ENCODE measurements around the gene TNRC18.
"Not testable (repeated sequence)": the region's sequence is repeated elsewhere in the genome, so short reads cannot be mapped to it uniquely, and the experiment has no call there.

Gene TNRC18

DNA sequence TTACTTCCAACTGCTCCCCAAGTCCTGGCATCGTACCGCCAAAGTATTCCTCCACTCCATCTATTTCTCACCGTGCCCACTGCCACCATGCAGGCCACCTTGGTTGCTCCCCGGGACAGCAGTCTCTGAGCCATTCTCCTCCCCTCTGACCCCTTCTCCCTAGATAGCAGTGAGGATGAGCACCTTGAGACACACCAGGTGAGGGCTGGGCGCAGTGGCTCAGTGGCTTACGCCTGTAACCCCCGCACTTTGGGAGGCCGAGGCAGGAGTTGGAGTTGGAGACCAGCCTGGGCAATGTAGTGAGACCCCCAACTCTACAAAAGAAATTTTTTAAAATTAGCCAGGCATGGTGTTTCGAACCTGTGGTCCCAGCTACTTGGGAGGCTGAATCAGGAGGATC, 136.7 kb downstream of the TNRC18 start:
- no peak for DNase-seq (ENCODE audit: low read depth, low spot score)
- TF ChIP-seq EZH2 (IDR thresholded peaks at IDR 0.05): no peak
- TF ChIP-seq POLR2AphosphoS5 (IDR thresholded peaks at IDR 0.05; ENCODE audit: borderline replicate concordance, low read depth, low read length): no peak
- no peak for TF ChIP-seq FOXP2 (optimal IDR thresholded peaks at IDR 0.05; ENCODE audit: control extremely low read depth, extremely low read length, insufficient read depth)

GRCh38 chr7:5284304-5285281, 139.0 kb downstream of the TNRC18 start:
- H3K4me3 ChIP-seq: 0 out of 2 replicates have a peak overlapping the region, but pooled peaks have one; percentile 79
- no peak for TF ChIP-seq EZH2 (IDR thresholded peaks at IDR 0.05)
- no peak for TF ChIP-seq POLR2AphosphoS5 (IDR thresholded peaks at IDR 0.05; ENCODE audit: borderline replicate concordance, low read depth, low read length)
- TF ChIP-seq FOXP2 (optimal IDR thresholded peaks at IDR 0.05; ENCODE audit: control extremely low read depth, extremely low read length, insufficient read depth): no peak
- no peak overlapping the region for H3K27ac ChIP-seq
- H3K9me3 ChIP-seq (ENCODE audit: low read depth, low read length): no peaks in the 10 kb centered on the region
- DNase-seq (ENCODE audit: low read depth, low spot score): no peak
- H3K36me3 ChIP-seq (ENCODE audit: insufficient read depth, low read length): no peaks in the 10 kb centered on the region; the same call in 1 of the 2 replicates
- H3K9ac ChIP-seq (ENCODE audit: insufficient read length): no peak overlapping the region

More for the DNA sequence above, 136.7 kb downstream of the TNRC18 start:
- Histone ChIP-seq H3K36me3 (ENCODE audit: insufficient read depth, low read length) (no peaks in the 10 kb centered on the region; the same call in 1 of the 2 replicates), H3K27ac (no peak overlapping the region), H3K9ac (ENCODE audit: insufficient read length) (no peak overlapping the region), H3K9me3 (ENCODE audit: low read depth, low read length) (no peaks in the 10 kb centered on the region), H3K4me3 (no peak overlapping the region)

DNA sequence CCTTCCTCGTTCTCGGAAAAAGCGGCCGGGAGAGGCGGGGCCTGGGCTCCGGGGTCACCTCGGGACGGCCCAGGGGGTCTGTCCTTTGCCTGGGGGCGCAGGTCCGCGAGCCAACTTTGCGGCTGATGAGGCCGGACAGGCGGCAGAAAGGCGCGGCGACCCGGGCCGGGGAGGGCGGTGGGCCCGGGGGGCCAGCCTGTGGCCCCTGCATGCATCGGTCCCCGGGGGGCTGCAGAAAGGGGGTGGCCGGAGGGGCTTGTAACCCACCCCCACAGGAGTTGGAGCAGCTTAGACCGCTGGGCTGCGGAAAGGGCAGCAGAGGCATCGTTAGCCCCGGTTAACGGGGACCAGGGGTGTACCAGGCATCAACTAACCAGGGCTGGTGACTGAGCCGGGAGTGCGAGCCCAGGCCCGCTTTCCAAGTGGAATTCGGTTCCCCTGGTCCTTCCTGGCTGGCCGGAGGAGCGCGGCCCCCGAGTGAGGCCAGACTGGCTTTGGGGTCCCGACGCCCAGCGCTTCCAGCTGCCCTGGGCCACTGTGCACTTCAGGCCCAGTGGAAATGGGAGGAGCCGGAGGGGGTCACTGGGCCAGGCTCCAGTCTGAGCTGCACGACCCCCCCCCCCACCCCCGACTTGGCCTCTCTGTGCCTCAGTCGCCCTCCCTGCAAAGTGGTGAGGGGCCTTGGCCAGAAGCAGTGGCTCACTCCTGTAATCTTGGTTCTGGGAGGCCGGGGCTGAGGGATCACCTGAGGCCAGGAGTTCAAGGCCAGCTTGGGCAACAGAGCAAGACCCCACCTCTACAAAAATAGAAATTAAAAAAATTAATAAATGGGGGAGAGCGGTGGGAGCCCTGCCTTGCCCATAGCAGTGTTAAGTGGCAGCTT, 140.0 kb downstream of the TNRC18 start:
- Histone ChIP-seq H3K9me3 (ENCODE audit: low read depth, low read length) (no peaks in the 10 kb centered on the region), H3K4me3 (peak overlapping the region; percentile 79), H3K36me3 (ENCODE audit: insufficient read depth, low read length) (no peaks in the 10 kb centered on the region; the same call in 1 of the 2 replicates), H3K27ac (no peak overlapping the region), H3K9ac (ENCODE audit: insufficient read length) (peak overlapping the region; percentile 54)
- no peak for DNase-seq (ENCODE audit: low read depth, low spot score)
- TF ChIP-seq EZH2 (IDR thresholded peaks at IDR 0.05): no peak
- no peak for TF ChIP-seq FOXP2 (optimal IDR thresholded peaks at IDR 0.05; ENCODE audit: control extremely low read depth, extremely low read length, insufficient read depth)
- no peak for TF ChIP-seq POLR2AphosphoS5 (IDR thresholded peaks at IDR 0.05; ENCODE audit: borderline replicate concordance, low read depth, low read length)

DNA sequence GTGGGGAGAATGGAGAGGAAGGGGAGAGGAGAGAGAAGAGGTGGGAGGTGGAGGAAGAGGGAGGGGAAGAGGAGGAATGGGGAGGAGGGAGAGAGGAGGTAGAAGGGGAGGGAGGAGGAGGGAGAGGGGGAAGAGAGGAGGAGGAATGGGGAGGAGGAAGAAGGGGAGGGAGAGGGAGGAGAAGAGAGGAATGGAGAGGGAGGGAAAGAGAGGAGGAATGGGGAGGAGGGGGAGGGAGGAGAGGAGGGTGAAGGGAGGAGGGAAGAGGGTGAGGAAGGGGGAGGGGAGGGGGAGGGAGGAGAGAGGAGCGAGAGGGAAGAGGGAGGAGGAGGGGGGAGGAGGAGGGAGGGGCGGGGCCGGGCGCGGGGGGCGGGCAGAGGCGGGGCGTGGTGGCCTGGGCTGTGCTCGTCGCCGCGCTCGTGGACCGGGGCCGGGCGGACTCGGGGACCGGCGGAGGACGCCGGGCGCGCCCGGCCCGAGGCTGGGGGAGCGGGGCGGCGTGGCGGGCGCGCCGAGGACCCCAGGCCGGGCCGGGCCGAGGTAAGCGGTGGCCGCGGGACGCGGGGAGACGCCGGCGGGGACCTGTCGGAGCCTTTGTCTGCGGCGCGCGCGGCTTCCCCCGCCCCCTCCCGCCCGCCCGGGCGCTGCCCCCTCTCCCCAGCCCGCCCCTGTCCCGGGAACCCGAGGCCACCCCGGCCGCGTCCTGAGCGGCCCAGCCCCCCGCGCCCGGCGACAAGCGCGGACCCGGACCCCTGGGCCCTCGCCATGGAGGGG, 140.9 kb downstream of the TNRC18 start, which contains the start of gene SLC29A4:
TSS of gene SLC29A4 (plus strand) at position 401 of the 774 bp plus-strand sequence. CDS start 4,874 bp downstream, outside the sequence.
- DNase-seq (ENCODE audit: low read depth, low spot score): no peak
- Histone ChIP-seq H3K9me3 (ENCODE audit: low read depth, low read length) (no peaks in the 10 kb centered on the region), H3K27ac (no peak within 1 kb of the TSS), H3K36me3 (ENCODE audit: insufficient read depth, low read length) (no peaks in the 10 kb centered on the region), H3K9ac (ENCODE audit: insufficient read length) (peak within 1 kb of the TSS; percentile 54), H3K4me3 (peak within 1 kb of the TSS; percentile 79)
- TF ChIP-seq FOXP2 (optimal IDR thresholded peaks at IDR 0.05; ENCODE audit: control extremely low read depth, extremely low read length, insufficient read depth) (no peak), EZH2 (IDR thresholded peaks at IDR 0.05) (no peak), POLR2AphosphoS5 (IDR thresholded peaks at IDR 0.05; ENCODE audit: borderline replicate concordance, low read depth, low read length) (no peak)

- not testable (repeated sequence) for H3K36me3 ChIP-seq (ENCODE audit: insufficient read depth, low read length); DNase-seq (ENCODE audit: low read depth, low spot score); H3K4me3 ChIP-seq; H3K27ac ChIP-seq; H3K9me3 ChIP-seq (ENCODE audit: low read depth, low read length); H3K9ac ChIP-seq (ENCODE audit: insufficient read length)
These were observed 141.8 kb downstream of the TNRC18 start for GRCh38 chr7:5281598-5282500.

DNA sequence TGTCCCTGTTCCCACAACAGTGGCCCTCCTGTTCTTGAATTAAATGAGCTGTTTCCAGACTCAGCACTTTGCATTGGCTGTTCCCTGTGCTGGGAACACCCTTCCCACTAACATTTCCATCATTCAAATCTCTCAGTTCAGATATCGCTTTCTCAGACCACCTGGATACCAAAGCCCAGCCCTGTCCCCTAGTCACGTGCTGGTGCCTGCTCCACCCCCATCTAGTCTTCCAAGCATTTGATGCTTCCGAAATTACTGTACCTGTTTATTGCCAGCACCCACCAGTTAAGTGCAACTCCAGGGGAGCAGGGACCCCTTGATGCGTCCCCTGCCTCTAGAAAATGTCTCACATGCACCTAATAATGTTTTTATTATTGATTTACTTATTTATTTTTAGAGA, 143.9 kb downstream of the TNRC18 start:
- H3K4me3 ChIP-seq: no peak overlapping the region
- H3K27ac ChIP-seq: no peak overlapping the region
- no peaks in the 10 kb centered on the region for H3K36me3 ChIP-seq (ENCODE audit: insufficient read depth, low read length)
- H3K9ac ChIP-seq (ENCODE audit: insufficient read length): no peak overlapping the region
- no peaks in the 10 kb centered on the region for H3K9me3 ChIP-seq (ENCODE audit: low read depth, low read length)
- TF ChIP-seq FOXP2 (optimal IDR thresholded peaks at IDR 0.05; ENCODE audit: control extremely low read depth, extremely low read length, insufficient read depth) (no peak), EZH2 (IDR thresholded peaks at IDR 0.05) (no peak), POLR2AphosphoS5 (IDR thresholded peaks at IDR 0.05; ENCODE audit: borderline replicate concordance, low read depth, low read length) (no peak)
- no peak for DNase-seq (ENCODE audit: low read depth, low spot score)

- Histone ChIP-seq H3K4me3 (no peak overlapping the region), H3K36me3 (ENCODE audit: insufficient read depth, low read length) (no peaks in the 10 kb centered on the region), H3K9me3 (ENCODE audit: low read depth, low read length) (no peaks in the 10 kb centered on the region), H3K9ac (ENCODE audit: insufficient read length) (no peak overlapping the region), H3K27ac (no peak overlapping the region)
- TF ChIP-seq EZH2 (IDR thresholded peaks at IDR 0.05) (no peak), POLR2AphosphoS5 (IDR thresholded peaks at IDR 0.05; ENCODE audit: borderline replicate concordance, low read depth, low read length) (no peak), FOXP2 (optimal IDR thresholded peaks at IDR 0.05; ENCODE audit: control extremely low read depth, extremely low read length, insufficient read depth) (no peak)
- DNase-seq (ENCODE audit: low read depth, low spot score): no peak
These were observed 144.9 kb downstream of the TNRC18 start for GRCh38 chr7:5278766-5279165.

All from SK-N-MC (cell line).